RPMI8226 (cell line): ENCODE measurements around the gene KIAA0513.

Source experiments
- DNase-seq: peaks from one replicate; pipeline ENCODE4 v3.0.0-alpha.2; 2015

KIAA0513 gene

GRCh38 chr16:85075236-85075924 is 47.8 kb downstream of the KIAA0513 start:
- no peak for DNase-seq

DNA sequence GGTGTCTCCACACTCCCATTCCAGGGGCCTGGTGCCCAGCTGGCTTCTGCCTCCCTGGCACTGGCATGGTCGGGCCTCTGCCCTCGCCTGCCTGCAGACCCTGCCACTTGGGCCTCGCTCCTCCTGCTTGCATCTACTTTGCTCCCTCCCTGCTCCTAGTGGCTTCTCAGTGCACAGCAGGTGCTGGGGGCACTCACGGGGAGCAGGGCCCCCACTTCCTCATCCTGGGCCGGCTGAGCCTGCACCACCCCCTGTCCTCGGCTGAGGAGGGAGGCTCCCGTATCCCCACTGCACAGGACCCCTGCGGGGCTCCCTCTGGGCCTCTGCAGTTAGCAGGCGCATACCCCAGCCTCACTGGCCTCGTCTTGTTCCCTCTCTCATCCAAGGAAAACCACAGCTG is 49.4 kb downstream of the KIAA0513 start:
- no peak for DNase-seq

- DNase-seq: no peak
Observed at GRCh38 chr16:85077576-85078125, 50.1 kb downstream of the KIAA0513 start.

DNA sequence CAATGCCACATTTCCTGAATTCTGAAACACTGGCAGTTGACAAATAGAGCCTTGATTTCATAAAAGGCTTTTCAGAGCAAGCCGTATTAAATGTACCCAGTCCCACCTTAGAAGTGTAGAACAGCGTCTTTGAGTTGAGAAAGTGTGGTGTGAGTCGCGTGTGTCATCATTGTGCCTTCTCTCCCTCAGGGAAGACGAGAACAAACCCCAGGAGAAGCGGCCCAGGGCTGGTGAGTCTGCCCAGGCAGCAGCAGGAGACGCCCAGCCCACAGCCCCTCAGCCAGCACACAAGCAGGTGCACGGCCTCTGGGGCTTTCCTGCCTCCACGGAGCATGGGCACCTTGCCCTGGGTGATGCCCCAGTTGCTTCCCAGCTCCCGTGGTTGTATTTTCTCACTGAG is 50.6 kb downstream of the KIAA0513 start:
- DNase-seq: no peak

GRCh38 chr16:85078952-85079351 is 51.4 kb downstream of the KIAA0513 start:
- DNase-seq: no peak

- DNase-seq: no peak
Observed at GRCh38 chr16:85079785-85080570, 52.4 kb downstream of the KIAA0513 start.

GRCh38 chr16:85081038-85081437 is 53.4 kb downstream of the KIAA0513 start:
- no peak for DNase-seq

- DNase-seq: no peak
Observed at GRCh38 chr16:85081765-85082164, 54.2 kb downstream of the KIAA0513 start.

GRCh38 chr16:85082173-85083050 is 54.8 kb downstream of the KIAA0513 start:
- DNase-seq: peak; percentile 85

DNA sequence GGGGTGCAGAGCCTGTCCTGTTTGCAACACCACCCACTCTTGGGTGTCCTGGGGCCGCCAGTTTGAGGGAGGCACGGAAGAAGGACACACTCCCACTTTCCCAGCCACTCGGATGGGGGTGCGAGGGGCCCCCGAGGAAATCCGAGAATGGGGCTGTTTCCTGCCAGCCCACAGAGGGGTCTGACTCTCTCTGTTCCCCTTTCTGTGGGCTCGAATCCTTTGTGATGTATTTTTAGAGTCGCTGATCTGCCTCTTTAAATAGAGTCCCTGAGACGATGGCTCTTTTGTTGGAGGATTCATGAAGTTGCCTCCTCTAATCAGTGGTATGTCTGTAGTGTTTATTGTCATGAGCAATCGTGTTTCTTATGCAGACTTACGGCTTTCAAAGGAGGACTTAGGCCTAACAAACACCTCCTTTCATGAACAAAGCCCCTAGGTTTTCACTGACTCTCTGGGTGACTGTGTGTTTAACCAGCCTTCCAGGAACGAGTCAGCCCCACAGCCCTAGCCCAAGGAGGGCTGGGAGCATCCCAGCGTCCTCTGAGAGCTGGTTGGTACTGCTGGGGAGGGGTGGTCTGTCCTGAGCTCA is 55.5 kb downstream of the KIAA0513 start:
- peak; percentile 32 for DNase-seq

- no peak for DNase-seq
Observed at GRCh38 chr16:85084841-85085510, 57.4 kb downstream of the KIAA0513 start.

GRCh38 chr16:85085721-85086120 is 58.1 kb downstream of the KIAA0513 start:
- no peak for DNase-seq

GRCh38 chr16:85086347-85087291 is 59.0 kb downstream of the KIAA0513 start:
- peak; percentile 73 for DNase-seq

- no peak for DNase-seq
Observed at GRCh38 chr16:85087899-85088569, 60.4 kb downstream of the KIAA0513 start.

DNA sequence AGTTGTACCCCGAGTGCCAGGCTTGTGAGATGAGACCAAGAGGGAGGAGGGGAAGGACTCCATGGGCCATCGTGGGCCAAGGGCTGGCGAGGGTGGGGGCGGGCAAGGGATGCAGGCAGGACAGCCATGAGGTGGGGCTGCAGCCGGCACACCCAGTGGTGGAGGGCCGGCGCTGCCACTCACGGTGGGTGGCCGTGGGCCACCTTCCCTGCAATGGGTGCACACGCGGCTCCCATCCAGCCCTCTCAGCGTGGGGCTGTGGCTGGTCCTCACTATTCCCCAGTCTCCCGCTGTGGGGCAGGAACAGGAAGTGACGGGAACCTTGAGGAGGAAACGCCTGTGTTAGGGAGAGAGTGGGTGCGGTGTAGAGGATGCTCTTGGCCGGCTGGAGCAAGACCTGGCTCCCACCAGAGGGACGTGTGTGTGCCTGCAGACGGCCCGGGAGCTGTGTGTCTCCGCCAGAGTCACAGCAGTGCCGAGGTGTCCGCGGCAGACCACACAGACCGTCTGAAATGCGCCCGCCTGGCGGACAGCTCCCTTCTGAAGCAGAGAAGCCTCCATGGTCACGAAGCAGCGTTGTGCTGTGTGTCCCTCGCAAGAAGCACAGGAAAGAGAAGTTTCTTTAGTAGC is 61.1 kb downstream of the KIAA0513 start:
- no peak for DNase-seq

GRCh38 chr16:85089525-85089924 is 61.9 kb downstream of the KIAA0513 start:
- no peak for DNase-seq

DNA sequence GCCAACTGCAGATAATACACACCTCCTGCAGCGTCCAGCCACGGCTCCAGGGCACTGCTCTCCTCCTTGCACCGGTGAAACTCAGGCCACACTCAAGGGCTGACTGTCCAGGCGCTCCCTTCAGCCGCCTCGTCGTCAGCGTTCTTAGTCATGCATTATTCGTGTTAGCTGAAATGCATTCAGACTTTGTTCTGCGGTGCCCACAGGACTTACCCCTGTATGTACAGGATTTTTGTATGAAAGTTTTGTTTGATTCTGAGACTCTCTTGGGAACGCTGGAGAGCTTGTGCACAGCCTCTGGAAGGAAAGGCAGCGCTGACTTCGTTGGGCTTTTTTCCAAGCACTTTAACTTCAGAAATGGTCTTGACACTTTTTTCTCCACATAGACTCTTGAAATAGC is 62.6 kb downstream of the KIAA0513 start:
- no peak for DNase-seq

- DNase-seq: no peak
Observed at GRCh38 chr16:85090873-85091521, 63.4 kb downstream of the KIAA0513 start.

- DNase-seq: no peak
Observed at GRCh38 chr16:85091522-85091910, 63.9 kb downstream of the KIAA0513 start.
